Measurements from ENCODE around the gene LECT2.

LECT2 gene

GRCh38 chr5:135978993-135979392 lies 24.2 kb upstream of the LECT2 start:
- in situ Hi-C loops (cut with MboI; ENCODE audit: low sequenced_read_pairs) = no loop called here

GRCh38 chr5:135978212-135978631 lies 23.4 kb upstream of the LECT2 start:
- in situ Hi-C loops (cut with MboI; ENCODE audit: low sequenced_read_pairs) = no loop called here

GRCh38 chr5:135977375-135977928 lies 22.7 kb upstream of the LECT2 start:
- in situ Hi-C loops (cut with MboI; ENCODE audit: low sequenced_read_pairs) = no loop called here

- in situ Hi-C loops (cut with MboI; ENCODE audit: low sequenced_read_pairs) = no loop called here
Observed at GRCh38 chr5:135976216-135976615, 21.4 kb upstream of the LECT2 start.

- in situ Hi-C loops (cut with MboI; ENCODE audit: low sequenced_read_pairs) = no loop called here
Observed at GRCh38 chr5:135975122-135975521, 20.3 kb upstream of the LECT2 start.

GRCh38 chr5:135974021-135974600 lies 19.3 kb upstream of the LECT2 start:
- in situ Hi-C loops (cut with MboI; ENCODE audit: low sequenced_read_pairs) = no loop called here

GRCh38 chr5:135973323-135974020 lies 18.7 kb upstream of the LECT2 start:
- in situ Hi-C loops (cut with MboI; ENCODE audit: low sequenced_read_pairs) = no loop called here

GRCh38 chr5:135971701-135972100 lies 16.9 kb upstream of the LECT2 start:
- in situ Hi-C loops (cut with MboI; ENCODE audit: low sequenced_read_pairs) = no loop called here

GRCh38 chr5:135966790-135967189 lies 12.0 kb upstream of the LECT2 start:
- in situ Hi-C loops (cut with MboI; ENCODE audit: low sequenced_read_pairs) = no loop called here

- in situ Hi-C loops (cut with MboI; ENCODE audit: low sequenced_read_pairs) = no loop called here
Observed at GRCh38 chr5:135966165-135966564, 11.4 kb upstream of the LECT2 start.

- in situ Hi-C loops (cut with MboI; ENCODE audit: low sequenced_read_pairs) = no loop called here
Observed at GRCh38 chr5:135965504-135965903, 10.7 kb upstream of the LECT2 start.

- in situ Hi-C loops (cut with MboI; ENCODE audit: low sequenced_read_pairs) = no loop called here
Observed at GRCh38 chr5:135964670-135965320, 10.0 kb upstream of the LECT2 start.

- in situ Hi-C loops (cut with MboI; ENCODE audit: low sequenced_read_pairs) = no loop called here
Observed at GRCh38 chr5:135955525-135955924, 742 bp upstream of the LECT2 start.

GRCh38 chr5:135953850-135954249 lies 933 bp downstream of the LECT2 start:
- in situ Hi-C loops (cut with MboI; ENCODE audit: low sequenced_read_pairs) = no loop called here

GRCh38 chr5:135952683-135953082 lies 2.1 kb downstream of the LECT2 start:
- in situ Hi-C loops (cut with MboI; ENCODE audit: low sequenced_read_pairs) = no loop called here

- in situ Hi-C loops (cut with MboI; ENCODE audit: low sequenced_read_pairs) = no loop called here
Observed at GRCh38 chr5:135951807-135952206, 3.0 kb downstream of the LECT2 start.

GRCh38 chr5:135951257-135951656 lies 3.5 kb downstream of the LECT2 start:
- in situ Hi-C loops (cut with MboI; ENCODE audit: low sequenced_read_pairs) = no loop called here

- in situ Hi-C loops (cut with MboI; ENCODE audit: low sequenced_read_pairs) = no loop called here
Observed at GRCh38 chr5:135950611-135951010, 4.2 kb downstream of the LECT2 start.

GRCh38 chr5:135944967-135945560 lies 9.7 kb downstream of the LECT2 start:
- in situ Hi-C loops (cut with MboI; ENCODE audit: low sequenced_read_pairs) = no loop called here

- in situ Hi-C loops (cut with MboI; ENCODE audit: low sequenced_read_pairs) = no loop called here
Observed at GRCh38 chr5:135944564-135944963, 10.2 kb downstream of the LECT2 start.

- in situ Hi-C loops (cut with MboI; ENCODE audit: low sequenced_read_pairs) = no loop called here
Observed at GRCh38 chr5:135942202-135942771, 12.5 kb downstream of the LECT2 start.

Data from HL-60/S4 (cell line).